ENCODE data around the gene NRAS. TPM values are rescaled to one million over a fixed set of nuclear protein-coding genes. Genes with fewer than 3 reads are reported as not detected.
A peak's percentile ranks its signal among the peaks of the same experiment; 100 is the strongest.
"Not testable (repeated sequence)": the region's sequence is repeated elsewhere in the genome, so short reads cannot be mapped to it uniquely, and the experiment has no call there.

NRAS gene
- total RNA-seq, 1 donor from 2014 or later: 79.4 TPM

GRCh38 chr1:114755006-114755931 lies 38.7 kb upstream of the NRAS start:
- no peak for DNase-seq (ENCODE audit: low read depth)
- peak overlapping the region; percentile 100 for H3K4me3 ChIP-seq (ENCODE audit: low read depth, low read length)
- TF ChIP-seq, protein P1, sequence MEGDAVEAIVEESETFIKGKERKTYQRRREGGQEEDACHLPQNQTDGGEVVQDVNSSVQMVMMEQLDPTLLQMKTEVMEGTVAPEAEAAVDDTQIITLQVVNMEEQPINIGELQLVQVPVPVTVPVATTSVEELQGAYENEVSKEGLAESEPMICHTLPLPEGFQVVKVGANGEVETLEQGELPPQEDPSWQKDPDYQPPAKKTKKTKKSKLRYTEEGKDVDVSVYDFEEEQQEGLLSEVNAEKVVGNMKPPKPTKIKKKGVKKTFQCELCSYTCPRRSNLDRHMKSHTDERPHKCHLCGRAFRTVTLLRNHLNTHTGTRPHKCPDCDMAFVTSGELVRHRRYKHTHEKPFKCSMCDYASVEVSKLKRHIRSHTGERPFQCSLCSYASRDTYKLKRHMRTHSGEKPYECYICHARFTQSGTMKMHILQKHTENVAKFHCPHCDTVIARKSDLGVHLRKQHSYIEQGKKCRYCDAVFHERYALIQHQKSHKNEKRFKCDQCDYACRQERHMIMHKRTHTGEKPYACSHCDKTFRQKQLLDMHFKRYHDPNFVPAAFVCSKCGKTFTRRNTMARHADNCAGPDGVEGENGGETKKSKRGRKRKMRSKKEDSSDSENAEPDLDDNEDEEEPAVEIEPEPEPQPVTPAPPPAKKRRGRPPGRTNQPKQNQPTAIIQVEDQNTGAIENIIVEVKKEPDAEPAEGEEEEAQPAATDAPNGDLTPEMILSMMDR (conservative IDR thresholded peaks at IDR 0.05; ENCODE audit: low read depth, low read length): no peak

DNA sequence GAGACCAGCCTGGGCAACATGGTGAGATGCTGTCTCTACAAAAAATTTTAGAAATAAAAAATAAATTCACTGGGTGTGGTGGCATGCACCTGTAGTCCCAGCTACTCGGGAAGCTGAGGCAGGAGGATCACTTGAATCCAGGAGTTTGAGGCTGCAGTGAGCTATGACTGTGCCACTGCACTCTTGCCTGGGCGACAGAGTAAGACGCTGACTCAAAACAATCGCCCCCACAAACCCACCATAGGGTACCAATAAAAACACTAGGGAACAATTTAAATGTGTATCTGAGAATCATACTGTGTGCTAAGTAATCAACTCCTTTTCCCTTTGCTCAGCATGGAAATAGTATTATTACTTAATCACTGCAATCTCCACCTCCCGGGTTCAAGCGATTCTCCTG lies 37.1 kb upstream of the NRAS start:
- H3K4me3 ChIP-seq (ENCODE audit: low read depth, low read length); DNase-seq (ENCODE audit: low read depth): not testable (repeated sequence)

DNA sequence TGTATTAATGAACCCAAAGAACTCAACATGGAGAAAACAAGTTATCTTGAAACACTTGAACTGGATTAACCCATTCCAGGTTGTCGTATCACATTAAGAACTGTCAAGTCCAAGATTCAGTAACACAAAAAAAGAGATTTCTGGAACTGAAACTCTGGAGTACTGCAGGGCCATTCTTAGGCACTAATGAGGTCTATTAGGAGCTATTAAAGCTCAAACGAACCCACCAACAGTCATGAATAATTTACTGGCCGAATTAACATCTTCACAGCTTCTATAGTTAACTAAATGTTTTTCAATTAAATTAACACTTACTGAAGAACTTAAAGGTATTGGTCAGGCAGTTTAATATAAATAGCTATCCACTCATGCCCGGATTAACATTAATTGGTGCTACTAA lies 36.6 kb upstream of the NRAS start:
- H3K4me3 ChIP-seq (ENCODE audit: low read depth, low read length): no peak overlapping the region
- no peak for DNase-seq (ENCODE audit: low read depth)
- TF ChIP-seq, protein P1 (conservative IDR thresholded peaks at IDR 0.05; ENCODE audit: low read depth, low read length): no peak

GRCh38 chr1:114750780-114751179 lies 34.2 kb upstream of the NRAS start:
- no peak overlapping the region for H3K4me3 ChIP-seq (ENCODE audit: low read depth, low read length)
- TF ChIP-seq, protein P1 (conservative IDR thresholded peaks at IDR 0.05; ENCODE audit: low read depth, low read length): no peak
- DNase-seq (ENCODE audit: low read depth): peak; percentile 10

DNA sequence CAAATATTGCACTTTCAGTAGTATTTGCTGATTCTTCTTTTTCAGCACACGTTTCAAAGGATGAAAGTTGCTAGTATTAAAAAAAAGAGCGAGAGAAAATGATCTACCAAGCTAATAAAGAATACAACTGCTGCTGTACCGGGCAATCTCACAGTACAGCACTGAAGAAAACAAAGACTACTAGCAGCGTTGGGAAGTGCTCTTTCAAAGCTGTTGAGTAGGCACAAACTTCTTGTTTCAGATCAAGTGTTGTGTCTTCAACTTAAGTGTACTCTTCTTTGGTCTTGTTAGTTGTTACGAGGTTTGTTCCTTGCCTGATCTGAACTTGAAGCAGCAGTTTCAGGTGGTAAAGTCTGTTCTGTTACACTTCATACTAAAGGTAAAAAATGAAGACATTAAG lies 33.3 kb upstream of the NRAS start:
- TF ChIP-seq, protein P1 (conservative IDR thresholded peaks at IDR 0.05; ENCODE audit: low read depth, low read length): no peak
- no peak for DNase-seq (ENCODE audit: low read depth)
- H3K4me3 ChIP-seq (ENCODE audit: low read depth, low read length): no peak overlapping the region

- TF ChIP-seq, protein P1 (conservative IDR thresholded peaks at IDR 0.05; ENCODE audit: low read depth, low read length): no peak
- H3K4me3 ChIP-seq (ENCODE audit: low read depth, low read length): no peak overlapping the region
These were observed 30.0 kb upstream of the NRAS start for GRCh38 chr1:114746450-114747121.

DNA sequence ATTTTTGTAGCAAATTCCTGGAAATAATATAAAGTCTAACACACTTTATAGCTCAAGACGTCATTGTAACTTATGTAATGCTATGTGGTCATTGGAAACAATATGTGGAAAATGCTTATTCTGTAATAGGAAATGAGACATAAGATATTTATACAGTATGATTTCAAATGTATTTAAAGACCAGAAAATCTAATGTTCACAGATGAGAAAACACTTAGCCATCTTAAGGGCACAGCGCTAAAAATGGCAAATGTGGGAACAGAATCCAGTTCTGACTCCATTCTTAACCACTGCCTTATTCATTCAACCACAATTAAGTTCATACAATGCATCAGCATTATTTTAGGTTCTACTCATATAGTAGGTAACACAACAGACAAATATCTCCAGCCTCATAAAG lies 28.7 kb upstream of the NRAS start:
- TF ChIP-seq, protein P1 (conservative IDR thresholded peaks at IDR 0.05; ENCODE audit: low read depth, low read length): no peak
- no peak for DNase-seq (ENCODE audit: low read depth)
- no peak overlapping the region for H3K4me3 ChIP-seq (ENCODE audit: low read depth, low read length)

More at GRCh38 chr1:114746450-114747121, 30.0 kb upstream of the NRAS start:
- no peak for DNase-seq (ENCODE audit: low read depth)
